H1 (cell line): ENCODE results near the gene EFHC1. TPM values are rescaled to one million over a fixed set of nuclear protein-coding genes. Genes with fewer than 3 reads are reported as not detected.

ENCODE experiments used
- CTCF ChIA-PET: fragments of 300-600 bp; sonication (Branson Sonifier 250); formaldehyde crosslinking; loops from one replicate; lab custom pipeline; 2021; ENCODE audit not compliant: partially characterized antibody; lab: Charles Lee
- POLR2A ChIA-PET: fragments of 300-600 bp; sonication (Branson Sonifier 250); formaldehyde crosslinking; loops from one replicate; lab custom pipeline; 2021; ENCODE audit warnings: inconsistent platforms; ENCODE audit not compliant: partially characterized antibody; lab: Charles Lee
- DNase-seq, 2 experiments: peaks; one replicate each; pipeline versions ENCODE4 v3.0.0 to v3.0.0-alpha.2; 2010 to 2022; ENCODE audit warnings: low spot score in 2 of 2, low read depth in 1 of 2, mixed read lengths in 1 of 2
- FAIRE-seq: peaks from 2 replicates; lab custom pipeline; 2011; peaks lifted over from hg19 to GRCh38; lab: Jason Lieb, UNC
- H2AFZ ChIP-seq: 2 replicates; pipeline ENCODE4 v1.8.1; 2012; ENCODE audit warnings: low read length, inconsistent platforms
- H2AK5ac ChIP-seq: 2 replicates; pipeline ENCODE4 v1.6.1; 2013; ENCODE audit warnings: low read depth, low read length
- H2BK120ac ChIP-seq: replicated peaks from 2 replicates; pipeline ENCODE3; 2013; ENCODE audit warnings: low read depth, low read length, inconsistent platforms
- H2BK12ac ChIP-seq: 2 replicates; pipeline ENCODE4 v1.6.1; 2013; ENCODE audit warnings: low read depth, low read length
- H2BK15ac ChIP-seq: 2 replicates; pipeline ENCODE4 v1.6.1; 2013; ENCODE audit warnings: low read length
- H2BK20ac ChIP-seq: 2 replicates; pipeline ENCODE4 v1.6.1; 2013; ENCODE audit warnings: low read length
- H2BK5ac ChIP-seq: 2 replicates; pipeline ENCODE4 v1.6.1; 2013; ENCODE audit warnings: low read depth, low read length
- H3K14ac ChIP-seq: 2 replicates; pipeline ENCODE4 v1.6.1; 2013; ENCODE audit warnings: inconsistent platforms; ENCODE audit not compliant: insufficient read length
- H3K18ac ChIP-seq: 2 replicates; pipeline ENCODE4 v1.6.1; 2013; ENCODE audit warnings: low read length; ENCODE audit errors: extremely low read depth
- H3K23ac ChIP-seq: 2 replicates; pipeline ENCODE4 v1.6.1; 2013; ENCODE audit warnings: inconsistent platforms; ENCODE audit not compliant: insufficient read length
- H3K23me2 ChIP-seq: 2 replicates; pipeline ENCODE4 v1.6.1; 2013; ENCODE audit warnings: low read depth, low read length
- H3K27ac ChIP-seq: 2 replicates; pipeline ENCODE4 v1.6.1; 2011; ENCODE audit warnings: low read depth, low read length, inconsistent platforms
- H3K27me3 ChIP-seq, 4 experiments: replicated peaks in 1 of 4; 1 replicate in 1 of 4; 2 replicates in 3 of 4; pipeline versions ENCODE4 v1.6.1 to v1.8.1; 2011 to 2013; ENCODE audit warnings: low read length in 3 of 4, mild to moderate bottlenecking in 3 of 4, inconsistent platforms in 2 of 4, mixed read lengths in 2 of 4, moderate library complexity in 1 of 4; ENCODE audit not compliant: control insufficient read depth in 3 of 4, insufficient read depth in 3 of 4; ENCODE audit errors: extremely low read depth in 1 of 4
- H3K36me3 ChIP-seq, 4 experiments: 2 replicates each; pipeline versions ENCODE4 v1.6.1 to v1.8.1; 2011 to 2013; ENCODE audit warnings: mild to moderate bottlenecking in 4 of 4, low read length in 3 of 4, moderate library complexity in 2 of 4, control low read depth in 1 of 4, inconsistent platforms in 1 of 4; ENCODE audit not compliant: insufficient read depth in 4 of 4, control insufficient read depth in 2 of 4
- H3K4ac ChIP-seq: replicated peaks from 2 replicates; pipeline ENCODE3; 2013; ENCODE audit warnings: low read length, low read depth, mixed read lengths, inconsistent platforms; ENCODE audit not compliant: insufficient read length
- H3K4me1 ChIP-seq, 4 experiments: replicated peaks in 1 of 4; 1 replicate in 1 of 4; 2 replicates in 3 of 4; pipeline versions ENCODE4 v1.6.1 to v1.8.1; 2011 to 2013; ENCODE audit warnings: low read length in 3 of 4, inconsistent platforms in 2 of 4, mixed read lengths in 1 of 4; ENCODE audit not compliant: insufficient read depth in 4 of 4, control insufficient read depth in 3 of 4
- H3K4me2 ChIP-seq, 2 experiments: 2 replicates each; pipeline versions ENCODE4 v1.6.1 to v1.8.1; 2011 to 2013; ENCODE audit warnings: low read depth in 2 of 2, low read length in 2 of 2, control low read depth in 1 of 2, inconsistent platforms in 1 of 2, mild to moderate bottlenecking in 1 of 2; ENCODE audit not compliant: insufficient read depth in 1 of 2
- H3K4me3 ChIP-seq, 4 experiments: fragments of 200-600, 300-600 bp in 1 of 4; sonication (generic), shearing (Covaris generic), sonication (Bioruptor Twin) in 1 of 4; 2 replicates each; pipeline versions ENCODE4 v1.5.1 to v1.8.1; 2011 to 2016; ENCODE audit warnings: low read length in 4 of 4, low read depth in 3 of 4, control low read depth in 2 of 4, inconsistent platforms in 2 of 4, mild to moderate bottlenecking in 2 of 4, mixed read lengths in 1 of 4, moderate library complexity in 1 of 4; ENCODE audit not compliant: insufficient read depth in 2 of 4; ENCODE audit errors: extremely low read depth in 1 of 4
- H3K56ac ChIP-seq: replicated peaks from 2 replicates; pipeline ENCODE3; 2013; ENCODE audit warnings: low read depth, mild to moderate bottlenecking, mixed read lengths, low read length, inconsistent platforms; ENCODE audit not compliant: insufficient read length
- H3K79me1 ChIP-seq: 2 replicates; pipeline ENCODE4 v1.6.1; 2013; ENCODE audit warnings: low read depth, low read length, control low read depth
- H3K79me2 ChIP-seq, 2 experiments: 2 replicates each; pipeline versions ENCODE4 v1.6.1 to v1.8.1; 2012 to 2013; ENCODE audit warnings: low read length in 2 of 2, mild to moderate bottlenecking in 2 of 2, inconsistent platforms in 1 of 2; ENCODE audit not compliant: insufficient read depth in 2 of 2, control insufficient read depth in 1 of 2
- H3K9ac ChIP-seq, 4 experiments: replicated peaks in 1 of 4; 1 replicate in 1 of 4; 2 replicates in 3 of 4; pipeline versions ENCODE4 v1.6.1 to v1.8.1; 2011 to 2013; ENCODE audit warnings: low read depth in 3 of 4, low read length in 3 of 4, control low read depth in 2 of 4, mild to moderate bottlenecking in 2 of 4, moderate library complexity in 2 of 4, inconsistent platforms in 1 of 4; ENCODE audit errors: extremely low read depth in 1 of 4
- H3K9me3 ChIP-seq, 2 experiments: 2 replicates each; pipeline versions ENCODE4 v1.6.1 to v1.8.1; 2012 to 2013; ENCODE audit warnings: mild to moderate bottlenecking in 2 of 2, moderate library complexity in 2 of 2, control low read depth in 1 of 2, inconsistent platforms in 1 of 2, low read depth in 1 of 2, low read length in 1 of 2, mixed read lengths in 1 of 2; ENCODE audit not compliant: insufficient read depth in 2 of 2
- H4K20me1 ChIP-seq, 2 experiments: replicated peaks in 1 of 2; 2 replicates each; pipeline versions ENCODE3 to v1.8.1; 2011 to 2013; ENCODE audit warnings: inconsistent platforms in 2 of 2, low read length in 2 of 2, mild to moderate bottlenecking in 1 of 2; ENCODE audit not compliant: insufficient read depth in 2 of 2, control insufficient read depth in 1 of 2
- H4K5ac ChIP-seq: 2 replicates; pipeline ENCODE4 v1.6.1; 2013; ENCODE audit warnings: low read length, low read depth, mixed read lengths, inconsistent platforms; ENCODE audit not compliant: insufficient read length
- H4K8ac ChIP-seq: 2 replicates; pipeline ENCODE4 v1.8.0; 2013; ENCODE audit warnings: mild to moderate bottlenecking, moderate library complexity, low read length, inconsistent platforms; ENCODE audit not compliant: insufficient read depth; ENCODE audit errors: extremely low read depth
- H4K91ac ChIP-seq: replicated peaks from 2 replicates; pipeline ENCODE3; 2013; ENCODE audit warnings: low read length, mixed read lengths, inconsistent platforms; ENCODE audit not compliant: insufficient read length
- ATF2 ChIP-seq: IDR thresholded peaks from 2 replicates; pipeline ENCODE4 v1.6.1; 2012; ENCODE audit warnings: low read length, inconsistent platforms
- CBX5 ChIP-seq: fragments of 300-800, 300-1000 bp; sonication (generic); IDR thresholded peaks from 2 replicates; pipeline ENCODE4 v1.7.1; 2016; ENCODE audit warnings: antibody characterized with exemption, low read length, low read depth
- CREB1 ChIP-seq: IDR thresholded peaks from 2 replicates; pipeline ENCODE4 v1.6.1; 2012; ENCODE audit warnings: inconsistent platforms
- E2F6 ChIP-seq: IDR thresholded peaks from 2 replicates; pipeline ENCODE4 v1.6.1; 2012; ENCODE audit warnings: inconsistent platforms
- EZH2 ChIP-seq: fragments of 200-600 bp; sonication (generic); IDR thresholded peaks from 2 replicates; pipeline ENCODE4 v1.7.1; 2012; ENCODE audit warnings: low read depth, mild to moderate bottlenecking, moderate library complexity, low read length, inconsistent platforms; ENCODE audit not compliant: severe bottlenecking
- MAFK ChIP-seq: IDR thresholded peaks from 2 replicates; pipeline ENCODE4 v1.6.1; 2012; ENCODE audit warnings: low read depth, mild to moderate bottlenecking, improper control_type of control experiment, low read length
- POU5F1 ChIP-seq: IDR thresholded peaks from 2 replicates; pipeline ENCODE4 v1.6.1; 2011; ENCODE audit warnings: low read depth, mild to moderate bottlenecking, low read length, moderate library complexity
- RBBP5 ChIP-seq: IDR thresholded peaks from 2 replicates; pipeline ENCODE4 v1.7.1; 2012; ENCODE audit warnings: low read depth, mild to moderate bottlenecking, inconsistent platforms, low read length, moderate library complexity, borderline replicate concordance
- RNF2 ChIP-seq: fragments of 200-900, 300-1000 bp; sonication (generic); IDR thresholded peaks from 2 replicates; pipeline ENCODE4 v1.7.1; 2016; ENCODE audit warnings: borderline replicate concordance, low read depth, mild to moderate bottlenecking, antibody characterized with exemption, low read length; ENCODE audit not compliant: poor library complexity, severe bottlenecking; ENCODE audit errors: missing control alignments
- SRF ChIP-seq: IDR thresholded peaks from 2 replicates; pipeline ENCODE4 v1.6.1; 2011; ENCODE audit warnings: mild to moderate bottlenecking, low read depth, low read length, moderate library complexity
- SUZ12 ChIP-seq: fragments of 200-600 bp; sonication (generic); IDR thresholded peaks from 2 replicates; pipeline ENCODE4 v1.6.1; 2012; ENCODE audit warnings: mild to moderate bottlenecking, inconsistent platforms, low read length, moderate library complexity, mixed read lengths
- WGBS, 2 experiments: shearing (Covaris generic) in 1 of 2; methylation state at CpG; one replicate each; pipeline versions ENCODE4 v1.1.6 to v1.1.7; 2013 to 2015; ENCODE audit warnings: low lambda C conversion rate in 2 of 2, mixed read lengths in 2 of 2, inconsistent platforms in 1 of 2, low coverage in 1 of 2, missing lambda C conversion rate in 1 of 2; ENCODE audit not compliant: insufficient replicate concordance in 2 of 2, insufficient coverage in 1 of 2, insufficient read length in 1 of 2; ENCODE audit errors: extremely low coverage in 1 of 2, missing lambda C conversion rate in 1 of 2; 5-methylcytosine and 5-hydroxymethylcytosine counted together
- polyA plus RNA-seq, 7 experiments: library from polyadenylated mRNA; depleted of rRNA in 3 of 7; stranded (reverse) in 5 of 7; unstranded in 2 of 7; fragments of >200 nt in 5 of 7; fragments of 200-250 nt in 2 of 7; gene quantifications; 1 replicate in 5 of 7; 2 replicates in 1 of 7; 4 replicates in 1 of 7; pipeline versions ENCODE4 v1.2.1 to v1.2.3, GENCODE V29; 2011 to 2013; ENCODE audit warnings: missing spikeins in 2 of 7, mixed read lengths in 2 of 7
- total RNA-seq: library from RNA; stranded (reverse); fragmentation: NEBNext Ultra II Directional; extraction: Animal tissue kit (Norgen Biotek cat#: 25700); gene quantifications from 2 replicates; pipeline ENCODE4 v1.2.1, GENCODE V29; 2021

EFHC1 gene
- total and polyA plus RNA-seq, 2 of the 8 experiments (the other 6 are each of a cell fraction or from before 2014, with no cell fraction given): 10.5 to 16.4 TPM

GRCh38 chr6:52395969-52396368, 24.2 kb upstream of the EFHC1 start:
- Histone ChIP-seq H2BK12ac (no peak overlapping the region), H3K9ac (no peak overlapping the region), H4K5ac (no peak overlapping the region), H2AK5ac (no peak overlapping the region), H3K4me2 (no peak overlapping the region), H3K27ac (no peak overlapping the region), H3K79me1 (no peaks in the 10 kb centered on the region), H3K23me2 (no peaks in the 10 kb centered on the region), H3K4me3 (no peak overlapping the region), H4K8ac (no peak overlapping the region), H2BK5ac (no peak overlapping the region), H3K14ac (no peak overlapping the region), H3K4ac (no peak overlapping the region), H3K36me3 (no peaks in the 10 kb centered on the region; a peak in 1 of 8 replicates), H4K20me1 (peaks cover 0 to 1% of the 10 kb centered on the region in 2 experiments), H3K4me1 (peaks cover 0 to 4% (median 3%) of the 10 kb centered on the region in 4 experiments; a peak in 3 of 7 replicates), H4K91ac (no peak overlapping the region), H3K9me3 (no peaks in the 10 kb centered on the region), H3K27me3 (peaks cover 0 to 2% (median 0%) of the 10 kb centered on the region in 4 experiments; a peak in 1 of 7 replicates), H3K56ac (no peak overlapping the region), H2BK120ac (no peak overlapping the region), H3K79me2 (no peaks in the 10 kb centered on the region), H2AFZ (no peak overlapping the region), H3K23ac (no peak overlapping the region), H3K18ac (no peak overlapping the region), H2BK15ac (no peak overlapping the region), H2BK20ac (no peak overlapping the region)
- 82% methylated on average over 2 of the region's 2 CpGs; no CpG with 5 or more reads in 1 of the 2 experiments for whole genome bisulfite sequencing, 2 experiments
- ChIA-PET CTCF (interaction anchor here (0.9 to 11.2 kb wide), 6 partner anchors 25 to 179 kb away, joined by 3 to 175 read pairs (median 3); partner anchors contain the start of gene MCM3), POLR2A (interaction anchor here (0.8 to 9.5 kb wide), 2 partner anchors 112 to 121 kb away, joined by 3 to 75 read pairs; partner anchors contain the start of gene MCM3)
- DNase-seq (no peak), FAIRE-seq (no peak)
- TF ChIP-seq EZH2: no peak
- TF ChIP-seq SUZ12: no peak
- no peak for TF ChIP-seq ATF2
- no peak for TF ChIP-seq RNF2
- no peak for TF ChIP-seq SRF
- no peak for TF ChIP-seq POU5F1
- no peak for TF ChIP-seq CREB1
- TF ChIP-seq RBBP5: no peak
- no peak for TF ChIP-seq E2F6
- TF ChIP-seq CBX5: no peak
- no peak for TF ChIP-seq MAFK
